ENCODE measurements around the gene CLSTN1.

- TF ChIP-seq CTCF (IDR thresholded peaks at IDR 0.05), result no peak
- TF ChIP-seq JUND (IDR thresholded peaks at IDR 0.05), result no peak
- no peak for TF ChIP-seq MXI1 (IDR thresholded peaks at IDR 0.05; ENCODE audit: low read depth, low read length)
- no peak for TF ChIP-seq POLR2AphosphoS5 (IDR thresholded peaks at IDR 0.05; ENCODE audit: low read depth, low read length)
- TF ChIP-seq RXRA (IDR thresholded peaks at IDR 0.05; ENCODE audit: borderline replicate concordance, low read depth), result no peak
Observed at GRCh38 chr1:9714257-9714718, 109.5 kb downstream of the CLSTN1 start.

All from SK-N-SH (cell line).